GM12865 (cell line): ENCODE measurements around the gene MTIF3.

Experiments used
- DNase-seq: peaks from one replicate; pipeline ENCODE4 v3.0.0; 2010; ENCODE audit warnings: low read depth
- H3K4me3 ChIP-seq: 2 replicates; pipeline ENCODE4 v1.5.1; 2011; ENCODE audit warnings: mild to moderate bottlenecking, low read depth, low read length, control low read depth
- CTCF ChIP-seq: IDR thresholded peaks from 2 replicates; pipeline ENCODE4 v1.5.1; 2011; ENCODE audit warnings: low read length, control low read depth, low read depth, inconsistent platforms; ENCODE audit not compliant: insufficient read depth; ENCODE audit errors: missing control alignments

The MTIF3 gene

GRCh38 chr13:27449936-27450828, at the start of gene MTIF3:
Gene MTIF3 (minus strand): TSS chr13:27450564. CDS start chr13:27440448, 10,116 bp downstream.
- peak; percentile 2 for TF ChIP-seq CTCF
- DNase-seq, result peak; percentile 98

GRCh38 chr13:27497563-27498230, 47.3 kb upstream of the MTIF3 start:
- DNase-seq, result no peak
- no peak overlapping the region for H3K4me3 ChIP-seq
- TF ChIP-seq CTCF, result no peak

More at GRCh38 chr13:27449936-27450828, at the start of gene MTIF3:
- peak within 1 kb of the TSS; percentile 99 for H3K4me3 ChIP-seq

GRCh38 chr13:27496536-27497273, 46.3 kb upstream of the MTIF3 start:
- no peak for TF ChIP-seq CTCF
- no peak overlapping the region for H3K4me3 ChIP-seq
- no peak for DNase-seq

- no peak for DNase-seq
- no peak overlapping the region for H3K4me3 ChIP-seq
- no peak for TF ChIP-seq CTCF
These were observed 45.6 kb upstream of the MTIF3 start for GRCh38 chr13:27496006-27496405.

- no peak for TF ChIP-seq CTCF
- no peak for DNase-seq
- H3K4me3 ChIP-seq, result no peak overlapping the region
These were observed 45.2 kb upstream of the MTIF3 start for GRCh38 chr13:27495551-27495950.

GRCh38 chr13:27493981-27494380, 43.6 kb upstream of the MTIF3 start:
- no peak for TF ChIP-seq CTCF
- no peak overlapping the region for H3K4me3 ChIP-seq
- no peak for DNase-seq
